H54 (cell line): ENCODE results near the gene MRPL1.
"Not testable (repeated sequence)": the region's sequence is repeated elsewhere in the genome, so short reads cannot be mapped to it uniquely, and the experiment has no call there.

Source experiments
- DNase-seq: peaks from one replicate; pipeline ENCODE4 v3.0.0; 2011; ENCODE audit warnings: low spot score, mixed read lengths; ENCODE audit not compliant: insufficient read length
- FAIRE-seq: peaks from 3 replicates; lab custom pipeline; 2011; peaks lifted over from hg19 to GRCh38; lab: Jason Lieb, UNC
- POLR2A ChIP-seq: IDR thresholded peaks from 2 replicates; pipeline ENCODE4 v1.6.1; 2011; ENCODE audit warnings: low read depth, mild to moderate bottlenecking, low read length

MRPL1 gene

GRCh38 chr4:77954690-77955089 is 92.1 kb downstream of the MRPL1 start:
- FAIRE-seq: no peak
- TF ChIP-seq POLR2A: no peak
- DNase-seq: no peak

GRCh38 chr4:77956917-77957316 is 94.3 kb downstream of the MRPL1 start:
- no peak for FAIRE-seq
- no peak for TF ChIP-seq POLR2A
- DNase-seq: no peak

- TF ChIP-seq POLR2A: no peak
- DNase-seq: no peak
- no peak for FAIRE-seq
Measured at GRCh38 chr4:77958897-77959296, 96.3 kb downstream of the MRPL1 start.

GRCh38 chr4:77959566-77960338 is 97.1 kb downstream of the MRPL1 start:
- TF ChIP-seq POLR2A: no peak
- FAIRE-seq: no peak
- DNase-seq: no peak

- DNase-seq: no peak
- FAIRE-seq: no peak
- TF ChIP-seq POLR2A: no peak
Measured at GRCh38 chr4:77960367-77960766, 97.7 kb downstream of the MRPL1 start.

- no peak for TF ChIP-seq POLR2A
- DNase-seq: no peak
- no peak for FAIRE-seq
Measured at GRCh38 chr4:77963004-77963403, 100.4 kb downstream of the MRPL1 start.

GRCh38 chr4:77973657-77974056 is 111.0 kb downstream of the MRPL1 start:
- not testable (repeated sequence) for DNase-seq, FAIRE-seq

- FAIRE-seq, DNase-seq: not testable (repeated sequence)
Measured at GRCh38 chr4:77982900-77983540, 120.4 kb downstream of the MRPL1 start.

- DNase-seq, FAIRE-seq: not testable (repeated sequence)
Measured at GRCh38 chr4:77983612-77984311, 121.1 kb downstream of the MRPL1 start.

- FAIRE-seq (no peak), DNase-seq (no peak)
- no peak for TF ChIP-seq POLR2A
Measured at GRCh38 chr4:77989968-77990367, 127.3 kb downstream of the MRPL1 start.

GRCh38 chr4:77990456-77990855 is 127.8 kb downstream of the MRPL1 start:
- TF ChIP-seq POLR2A: no peak
- FAIRE-seq (no peak), DNase-seq (no peak)

GRCh38 chr4:77990904-77991358 is 128.3 kb downstream of the MRPL1 start:
- DNase-seq (no peak), FAIRE-seq (no peak)
- no peak for TF ChIP-seq POLR2A

- DNase-seq (no peak), FAIRE-seq (no peak)
- no peak for TF ChIP-seq POLR2A
Measured at GRCh38 chr4:77992581-77992980, 130.0 kb downstream of the MRPL1 start.

- no peak for TF ChIP-seq POLR2A
- DNase-seq: no peak
- no peak for FAIRE-seq
Measured at GRCh38 chr4:77994194-77994721, 131.6 kb downstream of the MRPL1 start.
